ENCODE measurements around the gene GNB1. TPM values are rescaled to one million over a fixed set of nuclear protein-coding genes. Genes with fewer than 3 reads are reported as not detected.

GNB1 gene
- total and polyA plus RNA-seq, 10 of the 15 experiments (the other 5 are each of a cell fraction or from before 2014, with no cell fraction given): 23.0 to 392 (median 93.9) TPM

GRCh38 chr1:1759456-1760344, 131.2 kb downstream of the GNB1 start (continued):
- TF ChIP-seq E4F1 (IDR thresholded peaks at IDR 0.05; ENCODE audit: borderline replicate concordance, partially characterized antibody): no peak
- no peak for TF ChIP-seq ASH2L (IDR thresholded peaks at IDR 0.05; ENCODE audit: borderline replicate concordance, low read depth)
- TF ChIP-seq CEBPB (IDR thresholded peaks at IDR 0.05; ENCODE audit: borderline replicate concordance in 1 of 2, low read depth in 2 of 2, low read length in 2 of 2): no peak

GRCh38 chr1:1758692-1759455, 132.0 kb downstream of the GNB1 start:
- ChIA-PET RAD21 (ENCODE audit: unreplicated experiment) (interaction anchor here (1.5 kb wide), 1 partner anchor 18 kb away, joined by 4 read pairs; no protein-coding TSS in a partner anchor), POLR2A (no interaction called here), CTCF (no interaction called here), SMC1A (ENCODE audit: uncharacterized antibody, unreplicated experiment) (no interaction called here)
- H3K79me2 ChIP-seq (ENCODE audit: control insufficient read depth, insufficient read depth, low read length): no peaks in the 10 kb centered on the region; the same call in 1 of the 2 replicates
- no TSS peak for BruUV-seq (replicated peaks)
- no peak overlapping the region for H3K4me3 ChIP-seq
- ATAC-seq: no peak
- FAIRE-seq: no peak
- peaks cover 20 to 53% of the 10 kb centered on the region in 2 experiments for H3K36me3 ChIP-seq (ENCODE audit: control insufficient read depth in 2 of 2, insufficient read depth in 2 of 2, low read length in 1 of 2)
- intact Hi-C loops (cut with micrococcal nuclease; ENCODE audit: unreplicated experiment) (no loop called here), in situ Hi-C loops (cut with MboI) (no loop called here)
- no peaks in the 10 kb centered on the region for H4K20me1 ChIP-seq (ENCODE audit: control insufficient read depth, insufficient read depth)
- TF ChIP-seq BCL3 (IDR thresholded peaks at IDR 0.05; ENCODE audit: borderline replicate concordance, insufficient read depth, low read depth, low read length, poor library complexity, severe bottlenecking) (peak; percentile 55), SPI1 (IDR thresholded peaks at IDR 0.05; ENCODE audit: borderline replicate concordance, insufficient read depth, low read depth, low read length) (no peak), POLR2A (IDR thresholded peaks at IDR 0.05; ENCODE audit: low read depth, low read length) (peak; percentile 45; the same call in 1 of the 2 replicates)
- no peaks in the 10 kb centered on the region for H3K27me3 ChIP-seq (replicated peaks in 1 of 2; ENCODE audit: control insufficient read depth in 2 of 2, insufficient read depth in 2 of 2, low read length in 1 of 2)
- H3K27ac ChIP-seq (ENCODE audit: control insufficient read depth, insufficient read depth): no peak overlapping the region
- no peak overlapping the region for H3K4me2 ChIP-seq (ENCODE audit: control insufficient read depth, insufficient read depth)
- H2AFZ ChIP-seq (ENCODE audit: control insufficient read depth, low read depth, low read length): no peak overlapping the region
- H3K4me1 ChIP-seq (ENCODE audit: control insufficient read depth, insufficient read depth, low read length): no peaks in the 10 kb centered on the region
- no peak overlapping the region for H3K9ac ChIP-seq (ENCODE audit: control insufficient read depth, insufficient read depth, low read length)
- no peak for DNase-seq (ENCODE audit: low read depth, low spot score)
- 93% methylated on average over 28 of the region's 34 CpGs for WGBS (ENCODE audit: insufficient coverage, insufficient replicate concordance, low lambda C conversion rate, missing lambda C conversion rate)
- no peaks in the 10 kb centered on the region for H3K9me3 ChIP-seq (replicated peaks; ENCODE audit: control insufficient read depth, insufficient read depth, low read length)

Measured in GM12878 (cell line).